ENCODE data around the gene TMEM87B. TPM values are rescaled to one million over a fixed set of nuclear protein-coding genes. Genes with fewer than 3 reads are reported as not detected.

Gene TMEM87B
- total and polyA plus RNA-seq, 11 donors = 3.1 to 18.5 (median 7.9) TPM

GRCh38 chr2:112163541-112163981 is 108.5 kb downstream of the TMEM87B start:
- Histone ChIP-seq H3K27ac (no peak overlapping the region), H3K27me3 (no peaks in the 10 kb centered on the region), H3K4me1 (no peaks in the 10 kb centered on the region), H3K9me3 (no peaks in the 10 kb centered on the region), H3K36me3 (no peaks in the 10 kb centered on the region), H3K4me3 (no peak overlapping the region)
- WGBS, 4 donors = 73 to 83% (median 78%) methylated on average over 9 of the region's 9 CpGs
- intact Hi-C loops (cut with DNase I) = no loop called here
- ATAC-seq (no peak), DNase-seq (no peak)
- no peak for TF ChIP-seq POLR2A (IDR thresholded peaks at IDR 0.05)
- TF ChIP-seq, protein P1, sequence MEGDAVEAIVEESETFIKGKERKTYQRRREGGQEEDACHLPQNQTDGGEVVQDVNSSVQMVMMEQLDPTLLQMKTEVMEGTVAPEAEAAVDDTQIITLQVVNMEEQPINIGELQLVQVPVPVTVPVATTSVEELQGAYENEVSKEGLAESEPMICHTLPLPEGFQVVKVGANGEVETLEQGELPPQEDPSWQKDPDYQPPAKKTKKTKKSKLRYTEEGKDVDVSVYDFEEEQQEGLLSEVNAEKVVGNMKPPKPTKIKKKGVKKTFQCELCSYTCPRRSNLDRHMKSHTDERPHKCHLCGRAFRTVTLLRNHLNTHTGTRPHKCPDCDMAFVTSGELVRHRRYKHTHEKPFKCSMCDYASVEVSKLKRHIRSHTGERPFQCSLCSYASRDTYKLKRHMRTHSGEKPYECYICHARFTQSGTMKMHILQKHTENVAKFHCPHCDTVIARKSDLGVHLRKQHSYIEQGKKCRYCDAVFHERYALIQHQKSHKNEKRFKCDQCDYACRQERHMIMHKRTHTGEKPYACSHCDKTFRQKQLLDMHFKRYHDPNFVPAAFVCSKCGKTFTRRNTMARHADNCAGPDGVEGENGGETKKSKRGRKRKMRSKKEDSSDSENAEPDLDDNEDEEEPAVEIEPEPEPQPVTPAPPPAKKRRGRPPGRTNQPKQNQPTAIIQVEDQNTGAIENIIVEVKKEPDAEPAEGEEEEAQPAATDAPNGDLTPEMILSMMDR (IDR thresholded peaks at IDR 0.05) = no peak

DNA sequence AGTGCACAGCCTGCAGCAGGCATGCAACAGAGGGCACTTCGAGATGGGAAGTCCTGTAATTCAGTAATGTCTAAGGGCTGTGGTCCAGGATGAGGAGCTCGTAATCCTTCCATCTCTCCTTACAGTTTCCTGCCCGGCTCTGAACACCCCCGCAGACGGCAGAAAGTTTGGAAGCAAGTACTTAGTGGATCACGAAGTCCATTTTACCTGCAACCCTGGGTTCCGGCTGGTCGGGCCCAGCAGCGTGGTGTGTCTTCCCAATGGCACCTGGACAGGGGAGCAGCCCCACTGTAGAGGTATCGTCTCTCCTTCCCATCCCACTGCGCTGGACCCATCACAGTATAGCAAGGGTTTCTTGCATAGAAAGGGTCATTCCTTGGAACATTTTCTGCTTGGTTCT is 109.8 kb downstream of the TMEM87B start:
- ATAC-seq (no peak), DNase-seq (no peak)
- H3K4me3 ChIP-seq = no peak overlapping the region
- no peaks in the 10 kb centered on the region for H3K4me1 ChIP-seq
- TF ChIP-seq POLR2A (IDR thresholded peaks at IDR 0.05) = no peak
- TF ChIP-seq, protein P1 (IDR thresholded peaks at IDR 0.05) = no peak
- H3K27ac ChIP-seq = no peak overlapping the region
- 88 to 96% (median 92%) methylated on average over 10 to 11 of the region's 11 CpGs for WGBS, 4 donors
- no peaks in the 10 kb centered on the region for H3K9me3 ChIP-seq
- H3K36me3 ChIP-seq = no peaks in the 10 kb centered on the region
- intact Hi-C loops (cut with DNase I) = no loop called here
- no peaks in the 10 kb centered on the region for H3K27me3 ChIP-seq

GRCh38 chr2:112165296-112165695 is 110.2 kb downstream of the TMEM87B start:
- 92 to 96% (median 96%) methylated on average over 3 to 4 of the region's 4 CpGs for WGBS, 4 donors
- TF ChIP-seq, protein P1 (IDR thresholded peaks at IDR 0.05) = no peak
- TF ChIP-seq POLR2A (IDR thresholded peaks at IDR 0.05) = no peak

GRCh38 chr2:112166806-112167499 is 111.9 kb downstream of the TMEM87B start:
- ATAC-seq = no peak
- 75 to 85% (median 79%) methylated on average over 13 to 14 of the region's 14 CpGs for WGBS, 4 donors

More at GRCh38 chr2:112165296-112165695, 110.2 kb downstream of the TMEM87B start:
- H3K4me3 ChIP-seq = no peak overlapping the region
- no peaks in the 10 kb centered on the region for H3K36me3 ChIP-seq
- no peak for ATAC-seq
- intact Hi-C loops (cut with DNase I) = no loop called here
- no peak for DNase-seq
- no peaks in the 10 kb centered on the region for H3K27me3 ChIP-seq
- H3K27ac ChIP-seq = no peak overlapping the region
- H3K4me1 ChIP-seq = no peaks in the 10 kb centered on the region
- no peaks in the 10 kb centered on the region for H3K9me3 ChIP-seq

More at GRCh38 chr2:112166806-112167499, 111.9 kb downstream of the TMEM87B start:
- Histone ChIP-seq H3K4me1 (no peaks in the 10 kb centered on the region), H3K9me3 (no peaks in the 10 kb centered on the region), H3K36me3 (no peaks in the 10 kb centered on the region), H3K27me3 (no peaks in the 10 kb centered on the region), H3K27ac (no peak overlapping the region), H3K4me3 (no peak overlapping the region)
- DNase-seq = no peak
- TF ChIP-seq, protein P1 (IDR thresholded peaks at IDR 0.05) = no peak
- TF ChIP-seq POLR2A (IDR thresholded peaks at IDR 0.05) = no peak
- intact Hi-C loops (cut with DNase I) = no loop called here

Data from heart left ventricle (tissue), 16 donors.